ENCODE measurements around the gene DELE1.

DNA sequence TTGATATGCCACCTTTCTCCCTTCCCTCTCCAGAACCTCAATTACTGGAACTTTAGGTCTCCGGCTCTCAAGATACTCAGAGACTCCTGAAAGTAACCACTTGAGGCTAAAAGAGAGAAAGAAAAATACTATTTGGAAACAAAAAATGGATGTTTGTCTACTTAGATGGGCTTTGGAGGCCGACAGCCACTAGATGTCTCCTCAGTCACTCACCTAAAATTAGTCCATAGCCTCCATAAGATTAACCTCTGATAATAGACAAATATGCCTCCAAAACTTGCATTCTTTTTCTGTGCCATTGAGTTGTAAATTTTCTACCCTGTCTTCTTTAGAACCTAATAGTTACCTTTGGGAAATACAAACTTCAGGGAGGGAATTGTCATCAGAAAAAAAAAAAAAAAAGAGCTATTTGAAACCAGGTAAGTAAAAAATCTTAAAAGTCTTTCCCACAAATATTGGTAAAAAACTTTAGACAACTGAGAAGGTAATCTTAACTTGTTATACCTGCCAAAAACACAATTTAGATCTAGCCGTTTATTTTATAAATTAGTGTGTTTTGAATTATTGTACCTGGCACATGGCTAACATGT is 34.3 kb upstream of the DELE1 start:
- no peak for TF ChIP-seq YY1 (IDR thresholded peaks at IDR 0.05)
- no peak for TF ChIP-seq TAF1 (conservative IDR thresholded peaks at IDR 0.05)
- TF ChIP-seq, protein P1, sequence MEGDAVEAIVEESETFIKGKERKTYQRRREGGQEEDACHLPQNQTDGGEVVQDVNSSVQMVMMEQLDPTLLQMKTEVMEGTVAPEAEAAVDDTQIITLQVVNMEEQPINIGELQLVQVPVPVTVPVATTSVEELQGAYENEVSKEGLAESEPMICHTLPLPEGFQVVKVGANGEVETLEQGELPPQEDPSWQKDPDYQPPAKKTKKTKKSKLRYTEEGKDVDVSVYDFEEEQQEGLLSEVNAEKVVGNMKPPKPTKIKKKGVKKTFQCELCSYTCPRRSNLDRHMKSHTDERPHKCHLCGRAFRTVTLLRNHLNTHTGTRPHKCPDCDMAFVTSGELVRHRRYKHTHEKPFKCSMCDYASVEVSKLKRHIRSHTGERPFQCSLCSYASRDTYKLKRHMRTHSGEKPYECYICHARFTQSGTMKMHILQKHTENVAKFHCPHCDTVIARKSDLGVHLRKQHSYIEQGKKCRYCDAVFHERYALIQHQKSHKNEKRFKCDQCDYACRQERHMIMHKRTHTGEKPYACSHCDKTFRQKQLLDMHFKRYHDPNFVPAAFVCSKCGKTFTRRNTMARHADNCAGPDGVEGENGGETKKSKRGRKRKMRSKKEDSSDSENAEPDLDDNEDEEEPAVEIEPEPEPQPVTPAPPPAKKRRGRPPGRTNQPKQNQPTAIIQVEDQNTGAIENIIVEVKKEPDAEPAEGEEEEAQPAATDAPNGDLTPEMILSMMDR (IDR thresholded peaks at IDR 0.05; ENCODE audit: low read depth, low read length, missing input control), result peak; percentile 32
- TF ChIP-seq, protein P2, sequence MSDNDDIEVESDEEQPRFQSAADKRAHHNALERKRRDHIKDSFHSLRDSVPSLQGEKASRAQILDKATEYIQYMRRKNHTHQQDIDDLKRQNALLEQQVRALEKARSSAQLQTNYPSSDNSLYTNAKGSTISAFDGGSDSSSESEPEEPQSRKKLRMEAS (IDR thresholded peaks at IDR 0.05), result no peak
- TF ChIP-seq, protein P3, sequence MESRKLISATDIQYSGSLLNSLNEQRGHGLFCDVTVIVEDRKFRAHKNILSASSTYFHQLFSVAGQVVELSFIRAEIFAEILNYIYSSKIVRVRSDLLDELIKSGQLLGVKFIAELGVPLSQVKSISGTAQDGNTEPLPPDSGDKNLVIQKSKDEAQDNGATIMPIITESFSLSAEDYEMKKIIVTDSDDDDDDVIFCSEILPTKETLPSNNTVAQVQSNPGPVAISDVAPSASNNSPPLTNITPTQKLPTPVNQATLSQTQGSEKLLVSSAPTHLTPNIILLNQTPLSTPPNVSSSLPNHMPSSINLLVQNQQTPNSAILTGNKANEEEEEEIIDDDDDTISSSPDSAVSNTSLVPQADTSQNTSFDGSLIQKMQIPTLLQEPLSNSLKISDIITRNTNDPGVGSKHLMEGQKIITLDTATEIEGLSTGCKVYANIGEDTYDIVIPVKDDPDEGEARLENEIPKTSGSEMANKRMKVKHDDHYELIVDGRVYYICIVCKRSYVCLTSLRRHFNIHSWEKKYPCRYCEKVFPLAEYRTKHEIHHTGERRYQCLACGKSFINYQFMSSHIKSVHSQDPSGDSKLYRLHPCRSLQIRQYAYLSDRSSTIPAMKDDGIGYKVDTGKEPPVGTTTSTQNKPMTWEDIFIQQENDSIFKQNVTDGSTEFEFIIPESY (IDR thresholded peaks at IDR 0.05), result no peak
- no peak for TF ChIP-seq JUND (IDR thresholded peaks at IDR 0.05)
- TF ChIP-seq RAD21 (IDR thresholded peaks at IDR 0.05), result peak; percentile 73 to 79
- TF ChIP-seq, protein P4, sequence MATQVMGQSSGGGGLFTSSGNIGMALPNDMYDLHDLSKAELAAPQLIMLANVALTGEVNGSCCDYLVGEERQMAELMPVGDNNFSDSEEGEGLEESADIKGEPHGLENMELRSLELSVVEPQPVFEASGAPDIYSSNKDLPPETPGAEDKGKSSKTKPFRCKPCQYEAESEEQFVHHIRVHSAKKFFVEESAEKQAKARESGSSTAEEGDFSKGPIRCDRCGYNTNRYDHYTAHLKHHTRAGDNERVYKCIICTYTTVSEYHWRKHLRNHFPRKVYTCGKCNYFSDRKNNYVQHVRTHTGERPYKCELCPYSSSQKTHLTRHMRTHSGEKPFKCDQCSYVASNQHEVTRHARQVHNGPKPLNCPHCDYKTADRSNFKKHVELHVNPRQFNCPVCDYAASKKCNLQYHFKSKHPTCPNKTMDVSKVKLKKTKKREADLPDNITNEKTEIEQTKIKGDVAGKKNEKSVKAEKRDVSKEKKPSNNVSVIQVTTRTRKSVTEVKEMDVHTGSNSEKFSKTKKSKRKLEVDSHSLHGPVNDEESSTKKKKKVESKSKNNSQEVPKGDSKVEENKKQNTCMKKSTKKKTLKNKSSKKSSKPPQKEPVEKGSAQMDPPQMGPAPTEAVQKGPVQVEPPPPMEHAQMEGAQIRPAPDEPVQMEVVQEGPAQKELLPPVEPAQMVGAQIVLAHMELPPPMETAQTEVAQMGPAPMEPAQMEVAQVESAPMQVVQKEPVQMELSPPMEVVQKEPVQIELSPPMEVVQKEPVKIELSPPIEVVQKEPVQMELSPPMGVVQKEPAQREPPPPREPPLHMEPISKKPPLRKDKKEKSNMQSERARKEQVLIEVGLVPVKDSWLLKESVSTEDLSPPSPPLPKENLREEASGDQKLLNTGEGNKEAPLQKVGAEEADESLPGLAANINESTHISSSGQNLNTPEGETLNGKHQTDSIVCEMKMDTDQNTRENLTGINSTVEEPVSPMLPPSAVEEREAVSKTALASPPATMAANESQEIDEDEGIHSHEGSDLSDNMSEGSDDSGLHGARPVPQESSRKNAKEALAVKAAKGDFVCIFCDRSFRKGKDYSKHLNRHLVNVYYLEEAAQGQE (IDR thresholded peaks at IDR 0.05), result no peak
- no peak for TF ChIP-seq GABPA (IDR thresholded peaks at IDR 0.05 in 1 of 2, conservative IDR thresholded peaks at IDR 0.05 in 1 of 2)
- no peak for TF ChIP-seq HNF4A (conservative IDR thresholded peaks at IDR 0.05)
- TF ChIP-seq FOXA1 (IDR thresholded peaks at IDR 0.05), result no peak
- TF ChIP-seq SP1 (IDR thresholded peaks at IDR 0.05), result no peak
- TF ChIP-seq EGR1 (IDR thresholded peaks at IDR 0.05; ENCODE audit: low read depth in 2 of 2), result no peak

Data from liver (tissue), 3 donors.